Natural killer cell treated with Interleukin-12 subunit alpha and Interleukin-12 subunit beta and Interleukin-15 and Interleukin-18, amount 100 ng/mL, for 72 hours (primary cell): ENCODE data around the gene PACRG. TPM values are rescaled to one million over a fixed set of nuclear protein-coding genes. Genes with fewer than 3 reads are reported as not detected.
A peak's percentile ranks its signal among the peaks of the same experiment; 100 is the strongest.

Source experiments
- ATAC-seq, 2 donors: fragments of 150-1000 bp; cut with Tn5 transposase in 1 of 2; sonication (Bioruptor Pico), chemical (Tn5 transposase) in 1 of 2; 2 replicates each; pipeline ENCODE4 v1.10.0; 2021
- DNase-seq: peaks from one replicate; pipeline ENCODE4 v3.0.0; 2022; ENCODE audit warnings: low spot score
- H3K27ac Mint-ChIP-seq, 2 donors: 1 replicate in 1 of 2; 2 replicates in 1 of 2; pipeline ENCODE4 v1.8.0; 2022; ENCODE audit warnings: mixed read lengths in 2 of 2, mild to moderate bottlenecking in 1 of 2, moderate library complexity in 1 of 2
- H3K27me3 Mint-ChIP-seq, 2 donors: 1 replicate in 1 of 2; 2 replicates in 1 of 2; pipeline ENCODE4 v1.8.0; 2022; ENCODE audit warnings: mixed read lengths in 2 of 2
- H3K36me3 Mint-ChIP-seq: one replicate; pipeline ENCODE4 v1.8.0; 2022; ENCODE audit warnings: mixed read lengths
- H3K4me1 Mint-ChIP-seq, 2 donors: 1 replicate in 1 of 2; 2 replicates in 1 of 2; pipeline ENCODE4 v1.8.0; 2022; ENCODE audit warnings: low read depth in 2 of 2, mixed read lengths in 2 of 2, mild to moderate bottlenecking in 1 of 2
- H3K4me3 Mint-ChIP-seq: one replicate; pipeline ENCODE4 v1.8.0; 2022; ENCODE audit warnings: mixed read lengths
- H3K9me3 Mint-ChIP-seq: 2 replicates; pipeline ENCODE4 v1.8.0; 2022; ENCODE audit warnings: mixed read lengths
- total RNA-seq, 2 donors: library from RNA; stranded (reverse); gene quantifications; one replicate each; pipeline ENCODE4 v1.2.3, GENCODE V29; 2022

The PACRG gene
- total RNA-seq, 2 donors from 2014 or later: not detected

- no peaks in the 10 kb centered on the region for H3K4me1 Mint-ChIP-seq
- ATAC-seq (no peak), DNase-seq (no peak)
- no peak overlapping the region for H3K27ac Mint-ChIP-seq
- H3K9me3 Mint-ChIP-seq: no peaks in the 10 kb centered on the region
- H3K36me3 Mint-ChIP-seq: no peaks in the 10 kb centered on the region
- no peak overlapping the region for H3K4me3 Mint-ChIP-seq
- H3K27me3 Mint-ChIP-seq: peaks cover 9 to 17% of the 10 kb centered on the region in 2 donors
These were observed 436.6 kb downstream of the PACRG start for GRCh38 chr6:163164175-163164900.

GRCh38 chr6:163165155-163165910 lies 437.6 kb downstream of the PACRG start:
- H3K4me3 Mint-ChIP-seq: no peak overlapping the region
- no peak for DNase-seq
- H3K36me3 Mint-ChIP-seq: no peaks in the 10 kb centered on the region
- H3K27me3 Mint-ChIP-seq: peaks cover 9 to 10% of the 10 kb centered on the region in 2 donors
- H3K9me3 Mint-ChIP-seq: no peaks in the 10 kb centered on the region
- peak in 1 of 2 donors; percentile 49 for ATAC-seq
- no peaks in the 10 kb centered on the region for H3K4me1 Mint-ChIP-seq
- no peak overlapping the region for H3K27ac Mint-ChIP-seq

DNA sequence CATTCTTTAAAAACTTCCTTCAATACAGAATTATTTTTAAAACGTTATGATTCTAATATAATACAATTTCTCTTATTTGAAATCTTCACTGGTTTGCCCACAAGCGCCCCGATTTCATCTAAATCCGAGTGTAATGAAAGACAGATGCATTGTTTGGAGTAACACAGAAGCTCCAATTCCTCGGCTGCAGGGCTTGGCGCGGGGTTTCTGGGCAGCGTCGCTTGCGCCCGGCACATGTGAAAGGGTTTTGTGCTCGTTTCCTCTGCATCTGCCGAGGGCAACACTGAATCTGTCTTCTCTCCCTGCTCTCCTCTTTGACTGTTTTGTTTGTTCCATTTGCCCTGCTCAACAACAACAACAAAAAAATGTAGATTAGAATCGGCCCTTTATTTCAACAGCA lies 438.1 kb downstream of the PACRG start:
- H3K4me1 Mint-ChIP-seq: no peaks in the 10 kb centered on the region
- no peak overlapping the region for H3K4me3 Mint-ChIP-seq
- H3K9me3 Mint-ChIP-seq: no peaks in the 10 kb centered on the region
- H3K27ac Mint-ChIP-seq: no peak overlapping the region
- H3K36me3 Mint-ChIP-seq: no peaks in the 10 kb centered on the region
- DNase-seq (no peak), ATAC-seq (no peak)
- peaks cover 6% of the 10 kb centered on the region in 2 donors for H3K27me3 Mint-ChIP-seq

GRCh38 chr6:163166507-163166906 lies 438.7 kb downstream of the PACRG start:
- H3K4me1 Mint-ChIP-seq: no peaks in the 10 kb centered on the region
- H3K27ac Mint-ChIP-seq: no peak overlapping the region
- ATAC-seq: no peak
- no peaks in the 10 kb centered on the region for H3K36me3 Mint-ChIP-seq
- no peak overlapping the region for H3K4me3 Mint-ChIP-seq
- no peaks in the 10 kb centered on the region for H3K9me3 Mint-ChIP-seq
- peaks cover 0 to 2% of the 10 kb centered on the region in 2 donors for H3K27me3 Mint-ChIP-seq
- DNase-seq: no peak

GRCh38 chr6:163169521-163169920 lies 441.7 kb downstream of the PACRG start:
- no peak for DNase-seq
- no peak for ATAC-seq
- H3K36me3 Mint-ChIP-seq: no peaks in the 10 kb centered on the region
- no peak overlapping the region for H3K27ac Mint-ChIP-seq
- no peaks in the 10 kb centered on the region for H3K4me1 Mint-ChIP-seq
- no peaks in the 10 kb centered on the region for H3K9me3 Mint-ChIP-seq
- no peak overlapping the region for H3K4me3 Mint-ChIP-seq
- peaks cover 0 to 2% of the 10 kb centered on the region in 2 donors for H3K27me3 Mint-ChIP-seq

GRCh38 chr6:163170294-163170883 lies 442.6 kb downstream of the PACRG start:
- Mint-ChIP-seq H3K27ac (no peak overlapping the region), H3K27me3 (peaks cover 0 to 2% of the 10 kb centered on the region in 2 donors), H3K4me1 (no peaks in the 10 kb centered on the region), H3K4me3 (no peak overlapping the region), H3K36me3 (no peaks in the 10 kb centered on the region), H3K9me3 (no peaks in the 10 kb centered on the region)
- no peak for DNase-seq
- ATAC-seq: peak; percentile 54 to 58

GRCh38 chr6:163173741-163174140 lies 446.0 kb downstream of the PACRG start:
- Mint-ChIP-seq H3K4me3 (no peak overlapping the region), H3K4me1 (no peaks in the 10 kb centered on the region), H3K27ac (no peak overlapping the region), H3K27me3 (peaks cover 12 to 16% of the 10 kb centered on the region in 2 donors), H3K9me3 (no peaks in the 10 kb centered on the region), H3K36me3 (no peaks in the 10 kb centered on the region)
- ATAC-seq: no peak
- no peak for DNase-seq

GRCh38 chr6:163175301-163175700 lies 447.5 kb downstream of the PACRG start:
- H3K27me3 Mint-ChIP-seq: peaks cover 9 to 16% of the 10 kb centered on the region in 2 donors

DNA sequence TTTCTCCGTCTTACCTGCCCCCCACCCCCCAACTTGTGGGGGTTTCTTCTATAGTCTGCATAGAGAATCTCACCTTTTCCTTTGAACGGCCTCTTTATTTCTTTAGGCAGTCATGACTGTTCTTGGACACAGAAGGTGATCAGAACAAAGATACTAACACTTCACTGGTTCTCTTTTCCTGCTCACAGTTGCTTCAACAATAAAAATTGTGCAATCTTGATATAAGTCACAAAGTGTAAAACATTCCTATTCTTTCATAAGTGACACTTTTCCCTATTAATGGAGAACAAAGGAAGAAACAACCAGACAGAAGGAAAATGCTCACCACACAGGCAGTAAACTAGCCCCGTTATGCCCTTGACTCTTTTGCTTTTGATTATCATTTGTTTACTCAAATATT lies 448.3 kb downstream of the PACRG start:
- ATAC-seq (no peak), DNase-seq (no peak)
- Mint-ChIP-seq H3K9me3 (no peaks in the 10 kb centered on the region), H3K36me3 (no peaks in the 10 kb centered on the region), H3K27me3 (peaks cover 9 to 16% of the 10 kb centered on the region in 2 donors), H3K4me1 (no peaks in the 10 kb centered on the region), H3K4me3 (no peak overlapping the region), H3K27ac (no peak overlapping the region)

More at GRCh38 chr6:163175301-163175700, 447.5 kb downstream of the PACRG start:
- ATAC-seq (no peak), DNase-seq (no peak)
- Mint-ChIP-seq H3K4me1 (no peaks in the 10 kb centered on the region), H3K27ac (no peak overlapping the region), H3K36me3 (no peaks in the 10 kb centered on the region), H3K4me3 (no peak overlapping the region), H3K9me3 (no peaks in the 10 kb centered on the region)

GRCh38 chr6:163177007-163177406 lies 449.2 kb downstream of the PACRG start:
- Mint-ChIP-seq H3K27ac (no peak overlapping the region), H3K9me3 (no peaks in the 10 kb centered on the region), H3K36me3 (no peaks in the 10 kb centered on the region), H3K4me1 (no peaks in the 10 kb centered on the region), H3K4me3 (no peak overlapping the region), H3K27me3 (peaks cover 11 to 20% of the 10 kb centered on the region in 2 donors)
- ATAC-seq (no peak), DNase-seq (no peak)

DNA sequence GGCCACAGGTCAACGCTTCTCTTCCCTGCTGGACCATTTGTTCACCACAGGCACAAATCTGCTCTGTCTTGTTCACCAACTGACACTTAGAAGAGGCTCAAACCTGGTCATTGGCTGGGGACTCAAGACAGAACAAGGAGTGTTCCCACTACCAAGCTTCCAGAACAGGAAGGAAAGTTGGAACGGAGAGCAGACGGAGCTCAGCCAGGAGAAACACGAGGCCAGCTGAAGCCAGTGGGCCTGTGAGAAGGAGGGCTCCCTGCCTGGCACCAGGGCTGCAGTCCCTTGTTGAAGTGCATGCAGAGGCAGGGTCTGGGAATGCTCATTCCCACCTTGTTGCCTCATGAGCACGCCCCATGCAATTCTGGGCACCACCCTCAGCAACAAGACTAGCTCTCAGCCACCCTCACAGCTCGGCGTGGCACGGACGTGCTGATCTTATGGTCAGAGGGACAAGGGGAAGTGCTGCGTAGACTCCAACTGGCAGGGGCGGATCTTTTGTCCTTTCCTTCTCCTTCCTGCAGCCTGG lies 450.2 kb downstream of the PACRG start:
- Mint-ChIP-seq H3K9me3 (no peaks in the 10 kb centered on the region), H3K27me3 (peaks cover 18 to 29% of the 10 kb centered on the region in 2 donors)

DNA sequence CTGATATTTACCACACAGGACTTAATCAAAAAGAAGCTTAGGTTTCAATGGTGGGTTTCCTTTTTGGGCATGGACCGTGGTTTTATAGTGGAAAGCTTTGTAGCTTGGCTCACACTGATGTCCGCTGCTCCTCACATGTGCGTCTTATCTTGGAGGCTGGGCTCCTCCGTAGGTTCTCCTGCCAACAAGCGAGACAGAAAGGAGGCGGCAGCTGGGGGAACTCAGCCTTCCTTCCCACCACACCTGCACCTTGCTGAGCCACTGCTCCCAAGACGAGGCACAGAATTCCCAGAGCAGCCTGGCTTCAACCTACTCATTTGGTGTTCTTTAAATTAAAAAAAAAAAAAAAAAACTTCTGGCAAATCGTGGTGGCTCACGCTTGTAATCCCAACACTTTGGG lies 451.3 kb downstream of the PACRG start:
- Mint-ChIP-seq H3K9me3 (no peaks in the 10 kb centered on the region), H3K4me1 (no peaks in the 10 kb centered on the region), H3K27ac (no peak overlapping the region), H3K4me3 (no peak overlapping the region), H3K27me3 (peaks cover 21 to 32% of the 10 kb centered on the region in 2 donors), H3K36me3 (no peaks in the 10 kb centered on the region)
- ATAC-seq: no peak
- no peak for DNase-seq

More for the DNA sequence above, 450.2 kb downstream of the PACRG start:
- Mint-ChIP-seq H3K27ac (no peak overlapping the region), H3K36me3 (no peaks in the 10 kb centered on the region), H3K4me1 (no peaks in the 10 kb centered on the region), H3K4me3 (no peak overlapping the region)
- peak in 1 of 2 donors; percentile 45 for ATAC-seq
- DNase-seq: no peak

DNA sequence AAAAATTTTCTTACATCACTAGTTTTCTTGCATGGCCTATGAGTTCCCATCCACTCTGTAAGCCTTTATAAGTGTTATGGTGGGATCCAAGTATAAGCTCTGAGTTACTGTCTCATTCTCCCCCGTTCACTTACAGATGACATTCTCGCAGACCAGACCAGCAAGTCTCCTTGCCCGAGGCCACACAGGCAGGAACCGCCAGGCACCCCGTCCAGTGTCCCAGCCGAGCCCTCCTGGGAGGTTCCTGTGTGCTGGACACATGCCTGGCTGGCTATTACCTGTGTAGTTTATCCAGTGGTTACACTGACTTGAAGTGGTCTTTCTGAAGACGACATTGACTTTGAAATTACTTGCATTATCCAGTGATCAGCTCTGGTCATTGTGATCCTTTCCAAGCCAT lies 451.9 kb downstream of the PACRG start:
- peaks cover 24 to 36% of the 10 kb centered on the region in 2 donors for H3K27me3 Mint-ChIP-seq
- DNase-seq: no peak
- no peaks in the 10 kb centered on the region for H3K36me3 Mint-ChIP-seq
- ATAC-seq: no peak
- H3K4me3 Mint-ChIP-seq: no peak overlapping the region
- no peaks in the 10 kb centered on the region for H3K9me3 Mint-ChIP-seq
- no peaks in the 10 kb centered on the region for H3K4me1 Mint-ChIP-seq
- H3K27ac Mint-ChIP-seq: no peak overlapping the region
